ENCODE results near the gene FLYWCH1. TPM values are rescaled to one million over a fixed set of nuclear protein-coding genes. Genes with fewer than 3 reads are reported as not detected.

Gene FLYWCH1
- total and polyA plus RNA-seq, 9 of the 15 experiments (the other 6 are each of a cell fraction or from before 2014, with no cell fraction given) = 0.18 to 33.6 (median 11.3) TPM

- TF ChIP-seq GABPB1 (CRISPR knock-in tag; IDR thresholded peaks at IDR 0.05) (no peak; the same call in 1 of the 2 replicates), SP2 (IDR thresholded peaks at IDR 0.05; ENCODE audit: extremely low read depth, low read depth, low read length, poor library complexity, severe bottlenecking) (no peak), MAFG (tag; conservative IDR thresholded peaks at IDR 0.05) (no peak), AFF1 (IDR thresholded peaks at IDR 0.05; ENCODE audit: low read depth in 1 of 2, partially characterized antibody in 2 of 2) (no peak), GTF2F1 (IDR thresholded peaks at IDR 0.05; ENCODE audit: low read depth, low read length) (no peak), MBD1 (CRISPR knock-in tag; IDR thresholded peaks at IDR 0.05) (no peak), ATF1 (CRISPR knock-in tag; IDR thresholded peaks at IDR 0.05) (no peak), ATF1 (tag; IDR thresholded peaks at IDR 0.05) (no peak), FOXA3 (CRISPR knock-in tag; conservative IDR thresholded peaks at IDR 0.05 in 1 of 2, IDR thresholded peaks at IDR 0.05 in 1 of 2) (no peak), E2F6 (IDR thresholded peaks at IDR 0.05; ENCODE audit: borderline replicate concordance in 1 of 2, extremely low read depth in 1 of 2, insufficient read depth in 1 of 2, insufficient read length in 1 of 2, low read depth in 1 of 2, low read length in 1 of 2, poor library complexity in 1 of 2, severe bottlenecking in 1 of 2) (no peak), E2F4 (CRISPR knock-in tag; IDR thresholded peaks at IDR 0.05; ENCODE audit: low read depth) (no peak), ZNF639 (CRISPR knock-in tag; conservative IDR thresholded peaks at IDR 0.05 in 1 of 2, IDR thresholded peaks at IDR 0.05 in 1 of 2) (no peak), SMAD4 (CRISPR knock-in tag; conservative IDR thresholded peaks at IDR 0.05) (no peak; the same call in 1 of the 2 replicates), CTCFL (IDR thresholded peaks at IDR 0.05; ENCODE audit: borderline replicate concordance, insufficient read depth, low read depth, low read length, poor library complexity, severe bottlenecking) (no peak)
Observed at GRCh38 chr16:2981899-2982250, 70.1 kb downstream of the FLYWCH1 start (continued).

Data from K562 (cell line).